Measurements from ENCODE around the gene ZNF740. TPM values are rescaled to one million over a fixed set of nuclear protein-coding genes. Genes with fewer than 3 reads are reported as not detected.

Gene ZNF740
- total and polyA plus RNA-seq, 2 of the 4 experiments (the other 2 are of a cell fraction): 13.1 to 14.0 TPM

GRCh38 chr12:53236443-53237111, 56.1 kb downstream of the ZNF740 start:
- Histone ChIP-seq H4K91ac (ENCODE audit: insufficient read depth, low read depth, low read length) (no peak overlapping the region), H2BK20ac (ENCODE audit: low read depth, low read length) (no peak overlapping the region), H3K4me2 (ENCODE audit: low read depth, low read length) (no peak overlapping the region), H2BK120ac (ENCODE audit: low read depth, low read length) (no peak overlapping the region), H3K56ac (ENCODE audit: extremely low read depth, insufficient read depth, low read length) (no peak overlapping the region), H3K9me1 (ENCODE audit: insufficient read depth, low read length) (peaks cover 13% of the 10 kb centered on the region), H3K14ac (replicated peaks; ENCODE audit: low read depth, low read length) (no peak overlapping the region), H2AK5ac (ENCODE audit: low read depth, low read length) (no peak overlapping the region), H2BK15ac (ENCODE audit: low read depth, low read length) (no peak overlapping the region), H3K4me3 (ENCODE audit: insufficient read depth, low read depth, low read length) (no peak overlapping the region), H3K4ac (ENCODE audit: low read depth, low read length) (no peak overlapping the region), H3K27me3 (ENCODE audit: control insufficient read depth, insufficient read depth, low read length) (peaks cover 35% of the 10 kb centered on the region), H3K79me1 (ENCODE audit: low read depth in 1 of 2, low read length in 2 of 2) (peaks cover 1 to 5% of the 10 kb centered on the region in 2 experiments; a peak in 2 of 4 replicates), H3K9ac (ENCODE audit: low read depth, low read length) (no peak overlapping the region), H3K18ac (ENCODE audit: low read depth, low read length) (no peak overlapping the region), H3K9me3 (ENCODE audit: control insufficient read depth, insufficient read depth, low read length) (no peaks in the 10 kb centered on the region), H2AK9ac (replicated peaks; ENCODE audit: low read depth, low read length, poor library complexity) (no peak overlapping the region), H4K5ac (ENCODE audit: low read depth, low read length) (no peak overlapping the region), H3K27ac (ENCODE audit: insufficient read depth, low read length) (no peak overlapping the region), H4K20me1 (ENCODE audit: insufficient read depth, low read length) (no peaks in the 10 kb centered on the region), H3K36me3 (ENCODE audit: control insufficient read depth, insufficient read depth, low read length) (no peaks in the 10 kb centered on the region), H3K4me1 (ENCODE audit: control insufficient read depth, insufficient read depth, low read length) (peaks cover 19% of the 10 kb centered on the region), H2AFZ (replicated peaks; ENCODE audit: low read length, poor library complexity) (no peak overlapping the region), H3K23ac (ENCODE audit: low read depth, low read length) (no peak overlapping the region), H4K8ac (ENCODE audit: low read depth in 2 of 2, low read length in 2 of 2) (no peak overlapping the region), H2BK5ac (ENCODE audit: low read depth, low read length, poor library complexity, severe bottlenecking) (no peak overlapping the region)
- WGBS, 2 experiments (ENCODE audit: extremely low coverage in 2 of 2, insufficient read length in 1 of 2): no CpG with 5 or more reads among the region's 1 CpG
- in situ Hi-C loops (cut with MboI; ENCODE audit: low sequenced_read_pairs): no loop called here
- intact Hi-C loops (cut with micrococcal nuclease): no loop called here
- no peak for TF ChIP-seq CTCF (conservative IDR thresholded peaks at IDR 0.05; ENCODE audit: low read depth, low read length)
- TF ChIP-seq BHLHE40 (IDR thresholded peaks at IDR 0.05; ENCODE audit: low read depth, low read length): no peak
- ATAC-seq (ENCODE audit: low read depth) (no peak), DNase-seq (no peak)
- no TSS peak for BruUV-seq (replicated peaks)
- ChIA-PET POLR2A (ENCODE audit: unreplicated experiment) (no interaction called here), CTCF (no interaction called here)
- dilution Hi-C loops (cut with HindIII; ENCODE audit: low sequenced_read_pairs, unreplicated experiment): no loop called here
